Right lobe of liver (tissue), 4 donors: ENCODE results near the gene MYO7A.

Experiments used
- CTCF ChIP-seq, 4 donors: fragments of 200-600 bp in 3 of 4; fragments of 450-650 bp in 1 of 4; IDR thresholded peaks; one replicate each; pipeline versions ENCODE4 v1.5.1 to v1.8.0; 2016 to 2022; ENCODE audit warnings: antibody characterized with exemption in 4 of 4, mild to moderate bottlenecking in 2 of 4
- POLR2A ChIP-seq: fragments of 450-650 bp; IDR thresholded peaks from one replicate; pipeline ENCODE4 v1.6.1; 2017; ENCODE audit warnings: antibody characterized with exemption, mild to moderate bottlenecking
- donor health status: DM: no; HTN: no; CAD: no.
- donor health status: DM: no; HTN: no; CAD: no.
- donor health status: DM: no; HTN: yes; CAD: no.

GRCh38 chr11:77108436-77108835, 19.6 kb upstream of the MYO7A start:
- TF ChIP-seq CTCF (IDR thresholded peaks at IDR 0.05): no peak
- TF ChIP-seq POLR2A: no peak
